K562 (cell line): ENCODE data around the gene ATF6B. TPM values are rescaled to one million over a fixed set of nuclear protein-coding genes. Genes with fewer than 3 reads are reported as not detected.
A peak's percentile ranks its signal among the peaks of the same experiment; 100 is the strongest.

ENCODE experiments used
- BMI1 ChIP-seq: fragments of 150-350 bp; IDR thresholded peaks from 2 replicates; pipeline ENCODE4 v1.6.1; 2014; ENCODE audit warnings: low read length
- CBX8 ChIP-seq: fragments of 200-600 bp; sonication (generic); IDR thresholded peaks from 2 replicates; pipeline ENCODE4 v1.6.1; 2012; ENCODE audit warnings: borderline replicate concordance, mixed run types, low read depth, mild to moderate bottlenecking, moderate library complexity, mixed read lengths, low read length, control low read depth, inconsistent platforms; ENCODE audit not compliant: poor library complexity, severe bottlenecking; ENCODE audit errors: extremely low read depth
- CHD2 ChIP-seq: IDR thresholded peaks from 2 replicates; pipeline ENCODE4 v1.6.1; 2011; ENCODE audit warnings: low read depth, low read length
- EWSR1 ChIP-seq: fragments of 450-650 bp; IDR thresholded peaks from 2 replicates; pipeline ENCODE4 v1.6.1; 2018; ENCODE audit warnings: borderline replicate concordance, mild to moderate bottlenecking, low read depth, moderate library complexity; ENCODE audit not compliant: partially characterized antibody
- MAFG ChIP-seq: fragments of 450-650 bp; conservative IDR thresholded peaks from 2 replicates; pipeline ENCODE4 v1.6.1; 2016; ENCODE audit warnings: missing genetic modification characterization, missing compliant biosample characterization
- MCM5 ChIP-seq: fragments of 450-650 bp; IDR thresholded peaks from 2 replicates; pipeline ENCODE4 v1.6.1; 2016; ENCODE audit warnings: low read depth
- RBM22 ChIP-seq: fragments of 200-400 bp; formaldehyde crosslinking; IDR thresholded peaks from 2 replicates; pipeline ENCODE4 v1.6.1; 2018; ENCODE audit warnings: low read length, low read depth; ENCODE audit not compliant: poor library complexity, severe bottlenecking
- RERE ChIP-seq: sonication (generic); formaldehyde crosslinking; IDR thresholded peaks from 2 replicates; pipeline ENCODE4 v1.8.0; 2023; ENCODE audit warnings: missing genetic modification reagents, mild to moderate bottlenecking, borderline replicate concordance
- SMARCE1 ChIP-seq: fragments of 450-650 bp; IDR thresholded peaks from 2 replicates; pipeline ENCODE4 v1.7.1; 2016; ENCODE audit warnings: mild to moderate bottlenecking
- SNIP1 ChIP-seq: fragments of 450-650 bp; IDR thresholded peaks from 2 replicates; pipeline ENCODE4 v1.7.1; 2017; ENCODE audit warnings: low read depth, mild to moderate bottlenecking
- TARDBP ChIP-seq: fragments of 450-650 bp; IDR thresholded peaks from 2 replicates; pipeline ENCODE4 v1.6.1; 2016
- TCFL5 ChIP-seq: fragments of 250-450 bp; sonication (Bioruptor Pico); conservative IDR thresholded peaks from 2 replicates; pipeline ENCODE4 v1.6.1; 2021; ENCODE audit warnings: mild to moderate bottlenecking, moderate library complexity, matching md5 sums
- TEAD4 ChIP-seq, 2 experiments: sonication (generic) in 1 of 2; formaldehyde crosslinking in 1 of 2; IDR thresholded peaks; 2 replicates each; pipeline versions ENCODE4 v1.6.1 to v1.8.0; 2012 to 2022; ENCODE audit warnings: borderline replicate concordance in 1 of 2, inconsistent platforms in 1 of 2, low read length in 1 of 2, mild to moderate bottlenecking in 1 of 2, missing genetic modification reagents in 1 of 2
- ZBTB5 ChIP-seq: fragments of 450-650 bp; IDR thresholded peaks from 2 replicates; pipeline ENCODE4 v1.6.1; 2017; ENCODE audit warnings: antibody characterized with exemption
- ZNF239 ChIP-seq: fragments of 250-450 bp; sonication (Bioruptor Pico); IDR thresholded peaks from 2 replicates; pipeline ENCODE4 v1.4.0; 2020; ENCODE audit warnings: mild to moderate bottlenecking
- polyA plus RNA-seq, 8 experiments: library from polyadenylated mRNA; depleted of rRNA in 4 of 8; stranded (reverse) in 5 of 8; unstranded in 3 of 8; fragments of >200 nt; fragmentation: Nextera tagmentation in 2 of 8; fragmentation: Illumina TruSeq in 1 of 8; extraction: Ambion mirVana in 2 of 8; extraction: Trizol in 1 of 8; gene quantifications; 2 replicates each; pipeline versions ENCODE4 v1.2.1 to v1.2.3, GENCODE V29; 2011 to 2014; ENCODE audit warnings: inconsistent platforms in 1 of 8, missing spikeins in 1 of 8
- total RNA-seq, 7 experiments: library from RNA; depleted of rRNA in 6 of 7; stranded (reverse); fragments of >200 nt in 6 of 7; fragmentation: Illumina TruSeq in 2 of 7; extraction: Trizol in 2 of 7; gene quantifications; 2 replicates each; pipeline versions ENCODE4 v1.2.1 to v1.2.3, GENCODE V29; 2011 to 2021; ENCODE audit warnings: low replicate concordance in 1 of 7
- TF ChIP-seq, protein P1 (sequence below): fragments of 450-650 bp; IDR thresholded peaks from 2 replicates; pipeline ENCODE4 v1.6.1; 2016; ENCODE audit warnings: mild to moderate bottlenecking
- TF ChIP-seq, protein P2 (sequence below): fragments of 450-650 bp; formaldehyde crosslinking; IDR thresholded peaks from 2 replicates; pipeline ENCODE4 v1.4.0; 2020; ENCODE audit warnings: mild to moderate bottlenecking, moderate library complexity

Gene ATF6B
- total and polyA plus RNA-seq, 9 of the 15 experiments (the other 6 are each of a cell fraction or from before 2014, with no cell fraction given): 20.7 to 131 (median 31.7) TPM

- TF ChIP-seq SNIP1 (0 out of 2 replicates have a peak, but pooled peaks have one; percentile 8), ZNF239 (CRISPR knock-in tag) (peak; percentile 44), TARDBP (peak; percentile 97), RERE (CRISPR knock-in tag) (no peak), MCM5 (no peak), TEAD4 (IDR thresholded peaks at IDR 0.05; ENCODE audit: low read length) (peak; percentile 99), TEAD4 (CRISPR knock-in tag; IDR thresholded peaks at IDR 0.05; ENCODE audit: borderline replicate concordance) (no peak), TCFL5 (CRISPR knock-in tag) (no peak), MAFG (tag) (no peak), RBM22 (no peak), SMARCE1 (peak; percentile 97), CBX8 (no peak), BMI1 (no peak), EWSR1 (no peak), CHD2 (no peak), ZBTB5 (no peak)
- TF ChIP-seq, protein P1, sequence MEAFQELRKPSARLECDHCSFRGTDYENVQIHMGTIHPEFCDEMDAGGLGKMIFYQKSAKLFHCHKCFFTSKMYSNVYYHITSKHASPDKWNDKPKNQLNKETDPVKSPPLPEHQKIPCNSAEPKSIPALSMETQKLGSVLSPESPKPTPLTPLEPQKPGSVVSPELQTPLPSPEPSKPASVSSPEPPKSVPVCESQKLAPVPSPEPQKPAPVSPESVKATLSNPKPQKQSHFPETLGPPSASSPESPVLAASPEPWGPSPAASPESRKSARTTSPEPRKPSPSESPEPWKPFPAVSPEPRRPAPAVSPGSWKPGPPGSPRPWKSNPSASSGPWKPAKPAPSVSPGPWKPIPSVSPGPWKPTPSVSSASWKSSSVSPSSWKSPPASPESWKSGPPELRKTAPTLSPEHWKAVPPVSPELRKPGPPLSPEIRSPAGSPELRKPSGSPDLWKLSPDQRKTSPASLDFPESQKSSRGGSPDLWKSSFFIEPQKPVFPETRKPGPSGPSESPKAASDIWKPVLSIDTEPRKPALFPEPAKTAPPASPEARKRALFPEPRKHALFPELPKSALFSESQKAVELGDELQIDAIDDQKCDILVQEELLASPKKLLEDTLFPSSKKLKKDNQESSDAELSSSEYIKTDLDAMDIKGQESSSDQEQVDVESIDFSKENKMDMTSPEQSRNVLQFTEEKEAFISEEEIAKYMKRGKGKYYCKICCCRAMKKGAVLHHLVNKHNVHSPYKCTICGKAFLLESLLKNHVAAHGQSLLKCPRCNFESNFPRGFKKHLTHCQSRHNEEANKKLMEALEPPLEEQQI: peak; percentile 98
- TF ChIP-seq, protein P2, sequence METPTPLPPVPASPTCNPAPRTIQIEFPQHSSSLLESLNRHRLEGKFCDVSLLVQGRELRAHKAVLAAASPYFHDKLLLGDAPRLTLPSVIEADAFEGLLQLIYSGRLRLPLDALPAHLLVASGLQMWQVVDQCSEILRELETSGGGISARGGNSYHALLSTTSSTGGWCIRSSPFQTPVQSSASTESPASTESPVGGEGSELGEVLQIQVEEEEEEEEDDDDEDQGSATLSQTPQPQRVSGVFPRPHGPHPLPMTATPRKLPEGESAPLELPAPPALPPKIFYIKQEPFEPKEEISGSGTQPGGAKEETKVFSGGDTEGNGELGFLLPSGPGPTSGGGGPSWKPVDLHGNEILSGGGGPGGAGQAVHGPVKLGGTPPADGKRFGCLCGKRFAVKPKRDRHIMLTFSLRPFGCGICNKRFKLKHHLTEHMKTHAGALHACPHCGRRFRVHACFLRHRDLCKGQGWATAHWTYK: peak; percentile 87
Observed at GRCh38 chr6:32131439-32131948, 3.4 kb upstream of the ATF6B start (continued).
